ENCODE data around the gene HSPB9.

GRCh38 chr17:42133461-42134041 lies 10.9 kb downstream of the HSPB9 start:
- TF ChIP-seq EZH2 (IDR thresholded peaks at IDR 0.05; ENCODE audit: insufficient read depth, poor library complexity, severe bottlenecking), result no peak
- TF ChIP-seq EZH2phosphoT487 (IDR thresholded peaks at IDR 0.05; ENCODE audit: insufficient read depth, low read depth), result no peak
